CD4-positive, alpha-beta T cell treated with Interleukin-1 beta for 1 hour (primary cell): ENCODE results near the gene AKAP6.

ENCODE experiments used
- DNase-seq, 2 donors: peaks; one replicate each; pipeline ENCODE4 v3.0.0-alpha.2; 2020 to 2022

Gene AKAP6, protein sequence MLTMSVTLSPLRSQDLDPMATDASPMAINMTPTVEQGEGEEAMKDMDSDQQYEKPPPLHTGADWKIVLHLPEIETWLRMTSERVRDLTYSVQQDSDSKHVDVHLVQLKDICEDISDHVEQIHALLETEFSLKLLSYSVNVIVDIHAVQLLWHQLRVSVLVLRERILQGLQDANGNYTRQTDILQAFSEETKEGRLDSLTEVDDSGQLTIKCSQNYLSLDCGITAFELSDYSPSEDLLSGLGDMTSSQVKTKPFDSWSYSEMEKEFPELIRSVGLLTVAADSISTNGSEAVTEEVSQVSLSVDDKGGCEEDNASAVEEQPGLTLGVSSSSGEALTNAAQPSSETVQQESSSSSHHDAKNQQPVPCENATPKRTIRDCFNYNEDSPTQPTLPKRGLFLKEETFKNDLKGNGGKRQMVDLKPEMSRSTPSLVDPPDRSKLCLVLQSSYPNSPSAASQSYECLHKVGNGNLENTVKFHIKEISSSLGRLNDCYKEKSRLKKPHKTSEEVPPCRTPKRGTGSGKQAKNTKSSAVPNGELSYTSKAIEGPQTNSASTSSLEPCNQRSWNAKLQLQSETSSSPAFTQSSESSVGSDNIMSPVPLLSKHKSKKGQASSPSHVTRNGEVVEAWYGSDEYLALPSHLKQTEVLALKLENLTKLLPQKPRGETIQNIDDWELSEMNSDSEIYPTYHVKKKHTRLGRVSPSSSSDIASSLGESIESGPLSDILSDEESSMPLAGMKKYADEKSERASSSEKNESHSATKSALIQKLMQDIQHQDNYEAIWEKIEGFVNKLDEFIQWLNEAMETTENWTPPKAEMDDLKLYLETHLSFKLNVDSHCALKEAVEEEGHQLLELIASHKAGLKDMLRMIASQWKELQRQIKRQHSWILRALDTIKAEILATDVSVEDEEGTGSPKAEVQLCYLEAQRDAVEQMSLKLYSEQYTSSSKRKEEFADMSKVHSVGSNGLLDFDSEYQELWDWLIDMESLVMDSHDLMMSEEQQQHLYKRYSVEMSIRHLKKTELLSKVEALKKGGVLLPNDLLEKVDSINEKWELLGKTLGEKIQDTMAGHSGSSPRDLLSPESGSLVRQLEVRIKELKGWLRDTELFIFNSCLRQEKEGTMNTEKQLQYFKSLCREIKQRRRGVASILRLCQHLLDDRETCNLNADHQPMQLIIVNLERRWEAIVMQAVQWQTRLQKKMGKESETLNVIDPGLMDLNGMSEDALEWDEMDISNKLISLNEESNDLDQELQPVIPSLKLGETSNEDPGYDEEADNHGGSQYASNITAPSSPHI (N-terminal part only)

GRCh38 chr14:32329146-32329545 is at the start of gene AKAP6:
TSS of gene AKAP6 (plus strand) at chr14:32329298. CDS start at chr14:32433494, 104,196 bp downstream.
- DNase-seq: no peak

GRCh38 chr14:32286602-32287001 is 42.5 kb upstream of the AKAP6 start:
- DNase-seq: no peak

- no peak for DNase-seq
These were observed 32.7 kb upstream of the AKAP6 start for GRCh38 chr14:32296366-32296765.

DNA sequence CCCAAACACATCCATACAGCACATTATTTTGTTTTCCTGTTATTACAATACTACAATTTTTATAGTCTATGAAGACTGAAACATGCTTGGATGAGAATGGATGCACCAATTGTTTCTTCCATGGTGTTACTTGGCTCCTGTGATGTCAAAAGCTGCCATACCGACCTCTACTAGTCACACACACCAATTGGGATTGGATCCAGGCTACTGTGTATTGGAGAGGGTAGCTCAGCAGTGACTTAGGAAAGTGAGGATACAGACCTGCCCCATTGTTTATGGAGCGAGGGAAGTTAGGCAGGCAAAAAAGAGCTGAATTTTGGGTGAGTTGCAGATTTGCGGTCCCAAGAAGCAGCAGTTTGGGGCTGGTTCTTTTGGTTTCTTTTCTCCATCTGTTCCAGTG is 30.8 kb upstream of the AKAP6 start:
- no peak for DNase-seq

DNA sequence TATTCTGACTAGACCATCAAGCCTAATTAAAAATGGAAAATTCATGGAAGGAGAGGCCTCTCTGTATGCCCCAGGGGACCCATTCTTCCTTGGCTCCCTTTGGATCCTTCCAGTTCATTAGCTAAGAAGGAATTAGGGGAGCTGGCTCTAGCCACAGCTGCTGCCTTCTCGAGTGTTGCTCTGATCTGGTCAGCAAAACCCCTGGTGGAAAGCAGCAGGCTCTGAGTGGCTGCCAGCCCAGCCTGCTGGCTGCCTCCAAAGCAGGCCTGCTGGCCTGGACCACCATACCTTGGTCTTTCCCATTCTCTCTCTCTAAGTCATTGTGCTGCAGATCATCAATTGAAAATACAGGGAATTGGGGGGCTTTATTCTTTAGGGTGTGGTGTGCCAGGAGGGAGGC is 29.0 kb upstream of the AKAP6 start:
- no peak for DNase-seq

DNA sequence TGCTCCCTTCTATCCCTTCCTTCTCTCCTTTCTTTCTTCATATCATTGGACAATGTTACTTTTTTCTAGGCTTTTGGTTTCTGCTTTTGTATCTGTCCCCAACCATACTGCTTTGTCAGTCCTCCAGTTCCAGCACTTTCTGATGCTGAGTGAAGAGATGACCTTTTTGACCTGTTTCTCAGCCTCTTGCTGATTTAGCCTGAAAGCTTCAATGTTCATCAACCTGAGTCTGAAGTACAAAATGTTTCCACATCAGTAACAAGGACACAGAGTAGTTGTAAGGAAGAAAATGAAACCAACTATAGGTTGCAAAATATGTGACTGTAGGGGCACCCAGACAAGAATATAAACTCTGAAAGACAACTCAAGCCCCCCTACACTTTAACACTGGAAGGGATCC is 25.2 kb upstream of the AKAP6 start:
- no peak for DNase-seq

- no peak for DNase-seq
These were observed 24.8 kb upstream of the AKAP6 start for GRCh38 chr14:32304296-32304695.

DNA sequence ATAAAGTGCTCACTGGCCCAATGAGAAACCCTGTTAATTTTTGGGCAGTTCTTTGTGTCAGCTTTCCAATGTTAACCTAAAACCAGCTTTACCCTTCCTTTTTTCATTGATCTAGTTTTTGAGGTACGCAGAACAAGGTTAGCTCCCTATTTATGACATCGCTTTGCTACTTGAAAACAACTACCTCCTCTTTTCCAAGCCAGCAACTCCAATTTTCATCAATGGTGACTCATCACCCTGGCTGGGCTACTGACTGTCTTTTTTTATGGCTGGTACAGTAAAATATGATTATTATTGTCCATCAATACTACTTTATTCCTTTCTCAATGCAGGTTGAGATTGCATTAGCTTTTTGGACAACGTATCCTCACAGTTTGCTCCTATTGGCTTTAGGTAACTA is 22.5 kb upstream of the AKAP6 start:
- DNase-seq: no peak

GRCh38 chr14:32307881-32308582 is 21.1 kb upstream of the AKAP6 start:
- DNase-seq: no peak

DNA sequence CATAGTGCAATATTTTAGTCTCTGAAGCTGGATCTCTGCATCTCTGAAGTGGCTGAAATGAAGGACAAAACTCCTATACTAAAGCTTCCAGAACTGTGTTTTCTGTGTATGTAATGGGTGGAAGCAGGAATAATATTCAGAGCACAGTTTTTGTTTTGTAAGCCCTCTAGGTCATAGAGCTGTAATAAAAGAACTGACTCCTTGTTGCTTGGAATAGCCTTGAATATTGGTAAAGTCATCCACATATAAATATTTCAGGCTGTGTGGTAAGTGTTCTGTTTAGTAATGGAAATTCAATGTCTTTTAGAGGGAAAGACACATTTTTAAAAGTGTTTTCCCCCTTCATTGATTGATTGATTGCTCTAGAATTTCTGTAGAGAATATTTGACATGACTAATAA is 18.2 kb upstream of the AKAP6 start:
- no peak for DNase-seq

- DNase-seq: no peak
These were observed 17.6 kb upstream of the AKAP6 start for GRCh38 chr14:32311294-32312009.

DNA sequence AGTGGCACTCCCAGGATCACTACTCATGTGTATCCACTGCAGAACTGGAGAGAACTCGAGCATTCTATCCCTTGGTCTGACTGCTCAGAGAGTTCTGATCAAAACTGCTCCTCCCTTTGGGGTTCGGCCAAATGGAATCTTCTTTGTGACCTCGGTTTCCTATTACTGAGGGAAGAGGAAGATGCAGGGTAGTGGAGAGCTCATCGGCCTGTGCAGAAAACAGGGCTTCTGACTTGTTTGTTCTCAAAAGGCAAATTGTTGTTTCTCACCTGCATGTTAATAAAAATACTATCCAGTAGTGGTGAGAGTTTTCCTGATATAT is 17.1 kb upstream of the AKAP6 start:
- no peak for DNase-seq

- no peak for DNase-seq
These were observed 15.2 kb upstream of the AKAP6 start for GRCh38 chr14:32313844-32314376.

- no peak for DNase-seq
These were observed 10.9 kb upstream of the AKAP6 start for GRCh38 chr14:32318087-32318795.

- DNase-seq: no peak
These were observed 9.6 kb upstream of the AKAP6 start for GRCh38 chr14:32319368-32320049.

DNA sequence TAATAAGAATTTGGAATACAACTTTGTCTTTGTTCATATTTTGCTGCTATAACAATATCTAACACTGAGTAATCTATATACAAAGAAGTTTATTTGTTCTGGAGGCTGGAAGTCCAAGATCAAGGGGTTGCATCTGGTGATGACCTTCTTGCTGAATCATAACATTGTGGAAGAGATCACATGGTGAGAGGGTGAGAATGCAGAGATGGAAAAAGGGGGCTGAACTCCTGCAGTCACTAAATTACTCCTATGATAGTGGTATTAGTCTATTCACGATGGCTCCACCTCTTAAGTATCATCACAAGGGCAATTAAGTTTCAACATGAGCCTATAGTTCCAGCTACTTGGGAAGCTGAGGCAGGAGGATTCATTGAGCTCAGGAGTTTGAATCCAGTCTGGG is 4.5 kb upstream of the AKAP6 start:
- no peak for DNase-seq

GRCh38 chr14:32327255-32327961 is 1.7 kb upstream of the AKAP6 start:
- DNase-seq: no peak

GRCh38 chr14:32329690-32330285 is 690 bp downstream of the AKAP6 start:
- no peak for DNase-seq
